Stimulated activated naive CD4-positive, alpha-beta T cell (primary cell): ENCODE results near the gene EP400.

Experiments used
- DNase-seq, 6 experiments: peaks; one replicate each; lab custom pipeline; 2025; lab: John Stamatoyannopoulos, UW

The EP400 gene

GRCh38 chr12:131911851-131912477 is 37.8 kb upstream of the EP400 start:
- no peak for DNase-seq

GRCh38 chr12:131912518-131913274 is 37.0 kb upstream of the EP400 start:
- DNase-seq, result no peak

DNA sequence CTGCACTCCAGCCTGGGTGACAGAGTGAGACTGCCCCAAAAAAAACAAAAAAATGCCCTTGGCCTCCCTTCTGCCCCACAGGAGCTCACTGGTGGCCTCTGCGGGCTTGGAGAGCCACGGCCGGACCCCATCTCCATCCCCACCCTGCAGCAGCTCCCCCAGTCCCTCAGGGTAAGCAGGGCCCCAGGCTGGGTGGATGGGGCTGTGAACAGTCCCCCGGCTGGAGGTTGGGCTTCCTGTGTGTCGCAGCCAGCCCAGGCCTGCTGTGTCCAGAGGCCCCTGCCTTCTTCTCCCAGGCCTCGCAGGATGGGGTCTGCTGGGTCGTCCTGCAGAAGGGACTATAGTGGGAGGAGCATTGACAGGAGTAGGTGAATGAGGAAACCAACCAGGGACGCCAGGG is 36.1 kb upstream of the EP400 start:
- no peak for DNase-seq

DNA sequence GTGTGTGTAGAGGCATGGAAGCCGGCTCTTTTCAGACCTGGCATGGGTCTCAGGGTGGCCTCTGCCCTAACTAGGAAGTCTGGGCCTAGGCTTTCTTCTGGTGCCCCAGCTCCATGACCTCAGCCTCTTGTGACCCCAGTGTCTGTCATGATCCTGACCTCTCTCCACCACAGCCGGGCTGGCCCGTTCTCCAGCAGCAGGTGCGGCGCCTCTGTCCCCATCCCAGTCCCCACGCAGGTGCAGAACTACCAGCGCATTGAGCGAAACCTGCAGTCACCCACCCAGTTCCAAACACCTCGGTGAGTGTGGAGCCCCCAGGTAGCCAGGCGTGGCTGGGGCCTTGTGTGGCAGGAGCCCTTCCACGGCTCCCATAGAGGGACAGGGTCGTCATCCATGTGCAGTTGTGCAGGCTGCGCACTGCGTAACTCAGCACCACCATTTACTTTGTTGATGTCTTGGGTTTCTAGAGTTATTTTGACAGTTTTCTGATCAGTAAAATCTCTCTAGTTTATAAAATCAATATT is 35.5 kb upstream of the EP400 start:
- DNase-seq, result no peak

- no peak for DNase-seq
Measured at GRCh38 chr12:131915000-131915689, 34.6 kb upstream of the EP400 start.

- DNase-seq, result no peak
Measured at GRCh38 chr12:131915823-131916222, 33.9 kb upstream of the EP400 start.

GRCh38 chr12:131916306-131917138 is 33.2 kb upstream of the EP400 start:
- no peak for DNase-seq

- DNase-seq, result no peak
Measured at GRCh38 chr12:131917139-131917710, 32.5 kb upstream of the EP400 start.

DNA sequence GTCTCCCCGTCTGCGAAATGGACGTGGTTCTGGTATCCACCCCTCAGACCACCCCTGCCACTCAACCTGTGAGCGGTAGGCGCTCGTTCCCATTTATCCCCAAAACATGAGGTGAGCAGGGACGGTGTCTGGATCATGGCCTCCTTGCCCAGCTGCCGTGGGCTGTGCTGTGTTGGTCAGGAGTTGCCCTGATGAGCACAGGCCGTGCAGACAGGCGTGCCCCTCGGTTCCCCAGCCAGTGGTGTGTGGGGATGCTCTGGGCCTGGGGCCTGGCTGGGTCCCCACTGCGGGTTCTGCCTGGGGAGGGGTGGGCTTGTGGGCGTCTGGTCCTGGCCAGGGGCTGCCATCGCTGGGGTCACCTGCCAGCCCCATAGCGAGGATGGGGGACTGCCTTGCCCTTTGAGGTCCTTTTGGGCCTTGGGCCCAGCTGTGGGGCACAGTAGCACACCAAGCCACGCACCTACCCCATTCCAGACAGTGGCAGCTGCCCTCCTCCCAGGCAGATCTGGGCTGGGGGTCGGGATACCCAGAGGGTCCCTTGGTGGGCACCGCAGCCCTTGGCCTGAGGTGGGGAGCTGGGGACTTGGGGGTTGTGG is 31.9 kb upstream of the EP400 start:
- DNase-seq, result no peak

- no peak for DNase-seq
Measured at GRCh38 chr12:131918311-131919050, 31.3 kb upstream of the EP400 start.

DNA sequence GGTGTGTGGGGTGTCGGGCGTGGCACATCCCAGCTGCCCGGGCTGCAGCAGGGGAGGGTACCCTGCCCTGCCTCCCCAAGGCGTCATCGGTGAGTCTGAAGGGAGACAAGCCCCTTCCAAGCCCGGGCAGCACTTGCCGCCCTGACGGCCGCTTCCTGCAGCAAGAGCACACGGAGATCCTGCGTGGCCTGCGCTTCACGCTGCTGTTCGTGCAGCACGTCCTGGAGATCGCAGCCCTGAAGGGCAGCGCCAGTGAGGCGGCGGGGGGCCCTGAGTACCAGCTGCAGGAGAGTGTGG is 30.7 kb upstream of the EP400 start:
- no peak for DNase-seq

DNA sequence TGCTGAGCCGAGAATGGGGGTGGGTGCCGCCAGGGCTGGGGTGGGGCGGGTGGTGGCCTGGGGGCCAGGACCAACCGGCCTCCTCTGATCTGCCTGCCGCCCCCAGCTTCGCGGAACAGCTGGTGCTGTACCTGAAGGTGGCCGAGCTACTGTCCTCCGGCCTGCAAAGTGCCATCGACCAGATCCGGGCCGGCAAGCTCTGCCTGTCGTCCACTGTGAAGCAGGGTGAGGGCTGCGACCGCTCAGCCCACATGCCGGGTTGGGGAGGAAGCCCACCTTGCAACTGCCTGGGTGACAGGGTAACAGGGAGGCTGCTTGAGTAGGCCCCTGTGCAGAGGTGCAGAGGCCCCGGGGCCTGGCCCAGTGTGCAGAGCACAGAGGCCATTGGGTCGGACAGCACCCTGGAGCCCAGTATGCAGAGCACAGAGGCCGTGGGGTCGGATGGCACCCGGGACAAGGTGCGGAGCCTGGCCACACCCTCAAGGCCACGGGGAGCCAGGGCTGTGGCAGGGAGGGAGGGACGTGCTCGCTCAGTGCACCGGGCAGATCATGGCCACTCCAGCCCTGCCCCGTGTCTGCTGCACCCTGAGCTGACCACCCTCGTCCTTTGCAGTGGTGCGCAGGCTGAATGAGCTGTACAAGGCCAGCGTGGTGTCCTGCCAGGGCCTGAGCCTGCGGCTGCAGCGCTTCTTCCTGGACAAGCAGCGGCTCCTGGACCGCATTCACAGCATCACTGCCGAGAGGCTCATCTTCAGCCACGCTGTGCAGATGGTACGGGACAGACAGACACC is 30.2 kb upstream of the EP400 start:
- DNase-seq, result no peak

GRCh38 chr12:131920157-131920508 is 29.6 kb upstream of the EP400 start:
- DNase-seq, result no peak

GRCh38 chr12:131920902-131921840 is 28.6 kb upstream of the EP400 start:
- DNase-seq, result no peak

DNA sequence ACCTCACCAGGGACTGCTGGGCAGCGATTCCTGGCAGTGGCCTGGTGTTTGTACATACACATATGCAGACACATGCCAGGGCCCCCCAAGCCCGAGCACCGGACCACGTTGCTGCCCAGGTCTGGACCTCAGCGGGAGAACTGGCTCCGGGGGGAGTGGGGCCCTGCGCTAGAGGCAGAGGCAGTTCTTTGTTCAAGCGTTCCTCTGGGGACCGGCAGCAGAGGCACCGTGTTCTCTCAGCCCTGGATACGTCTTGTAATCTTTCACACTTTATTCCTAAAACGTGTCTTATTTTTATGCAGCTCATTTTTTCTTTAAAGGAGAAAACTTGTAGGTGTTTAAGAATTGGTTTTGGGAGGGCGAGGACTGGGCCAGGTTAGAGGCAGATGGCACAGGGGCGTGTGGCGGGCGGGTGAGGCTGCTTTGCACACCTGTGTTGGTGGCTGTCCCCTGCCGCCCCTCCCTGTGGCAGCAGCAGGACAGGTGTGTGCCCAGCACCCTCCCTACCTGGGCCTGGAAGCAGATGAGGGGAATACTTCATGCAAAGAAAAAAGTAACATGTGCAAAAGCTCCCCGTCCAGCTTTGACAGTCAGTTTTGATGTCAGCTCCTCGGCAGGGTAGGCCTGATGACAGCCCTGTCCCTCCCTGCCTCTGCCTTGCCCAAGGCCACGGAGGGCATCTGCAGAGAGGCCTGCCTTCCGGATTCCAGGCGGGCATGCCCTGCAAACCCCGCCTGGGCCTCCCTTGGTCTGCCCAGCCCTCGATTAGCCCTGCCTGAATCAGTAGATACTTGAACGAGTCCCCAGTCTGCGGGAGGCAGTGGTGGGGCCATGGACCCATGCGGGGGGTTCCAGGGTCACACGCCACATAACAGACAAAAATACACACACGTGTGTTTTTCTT is 27.6 kb upstream of the EP400 start:
- DNase-seq, result no peak

DNA sequence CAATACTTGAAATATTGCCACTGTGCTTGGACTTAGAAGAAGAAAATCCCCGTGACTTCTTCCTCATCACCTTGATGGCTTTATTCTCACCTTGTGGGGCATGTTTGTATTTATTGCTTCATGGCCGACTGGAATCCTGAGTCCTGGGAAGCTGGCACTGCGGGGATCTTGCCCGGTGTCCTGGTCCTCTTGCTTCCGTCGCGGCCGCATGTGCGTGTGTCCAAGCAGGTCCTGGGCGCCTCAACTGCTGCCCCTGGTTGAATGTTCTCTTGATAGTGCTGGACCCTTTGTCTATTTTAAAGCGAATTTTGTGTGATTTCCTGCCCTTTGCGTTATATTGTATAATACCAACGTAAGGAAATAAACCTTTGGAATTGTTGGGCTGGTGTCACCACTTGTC is 27.0 kb upstream of the EP400 start:
- no peak for DNase-seq

GRCh38 chr12:131923260-131923659 is 26.5 kb upstream of the EP400 start:
- no peak for DNase-seq
